Retinal pigment epithelial cell (primary cell): Measurements from ENCODE around the gene TNS2.
"Not testable (repeated sequence)": the region's sequence is repeated elsewhere in the genome, so short reads cannot be mapped to it uniquely, and the experiment has no call there.

Experiments
- DNase-seq: peaks from one replicate; pipeline ENCODE4 v3.0.0-alpha.2; 2010; ENCODE audit warnings: low read depth
- H3K4me3 ChIP-seq: 2 replicates; pipeline ENCODE4 v1.5.1; 2011; ENCODE audit warnings: mild to moderate bottlenecking, low read length, control low read depth, moderate library complexity
- TF ChIP-seq, protein P1 (sequence below): conservative IDR thresholded peaks from 2 replicates; pipeline ENCODE4 v1.5.1; 2011; ENCODE audit warnings: low read depth, low read length, control low read depth, inconsistent platforms

The TNS2 gene

DNA sequence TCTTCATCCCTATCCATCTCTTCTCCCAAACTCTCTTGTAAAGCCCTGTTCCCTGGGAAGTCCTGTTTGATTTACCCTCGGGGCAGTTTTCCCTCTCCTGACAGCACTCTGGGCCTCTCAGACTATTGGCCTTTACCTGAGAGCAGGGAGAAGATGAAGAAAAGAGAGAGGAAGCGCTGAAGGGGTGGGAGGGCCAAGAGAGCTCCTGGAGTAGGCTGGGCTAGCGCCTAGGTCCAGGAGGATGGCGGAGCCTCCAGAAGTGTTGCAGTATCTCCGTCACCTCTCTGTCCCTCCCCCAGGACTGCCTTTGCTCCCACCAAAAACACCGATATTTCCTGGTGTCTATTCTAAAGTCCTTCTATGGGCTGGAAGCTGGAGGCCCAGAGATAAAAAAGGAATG lies 41.9 kb downstream of the TNS2 start:
- no peak overlapping the region for H3K4me3 ChIP-seq
- no peak for DNase-seq
- TF ChIP-seq, protein P1, sequence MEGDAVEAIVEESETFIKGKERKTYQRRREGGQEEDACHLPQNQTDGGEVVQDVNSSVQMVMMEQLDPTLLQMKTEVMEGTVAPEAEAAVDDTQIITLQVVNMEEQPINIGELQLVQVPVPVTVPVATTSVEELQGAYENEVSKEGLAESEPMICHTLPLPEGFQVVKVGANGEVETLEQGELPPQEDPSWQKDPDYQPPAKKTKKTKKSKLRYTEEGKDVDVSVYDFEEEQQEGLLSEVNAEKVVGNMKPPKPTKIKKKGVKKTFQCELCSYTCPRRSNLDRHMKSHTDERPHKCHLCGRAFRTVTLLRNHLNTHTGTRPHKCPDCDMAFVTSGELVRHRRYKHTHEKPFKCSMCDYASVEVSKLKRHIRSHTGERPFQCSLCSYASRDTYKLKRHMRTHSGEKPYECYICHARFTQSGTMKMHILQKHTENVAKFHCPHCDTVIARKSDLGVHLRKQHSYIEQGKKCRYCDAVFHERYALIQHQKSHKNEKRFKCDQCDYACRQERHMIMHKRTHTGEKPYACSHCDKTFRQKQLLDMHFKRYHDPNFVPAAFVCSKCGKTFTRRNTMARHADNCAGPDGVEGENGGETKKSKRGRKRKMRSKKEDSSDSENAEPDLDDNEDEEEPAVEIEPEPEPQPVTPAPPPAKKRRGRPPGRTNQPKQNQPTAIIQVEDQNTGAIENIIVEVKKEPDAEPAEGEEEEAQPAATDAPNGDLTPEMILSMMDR: no peak

DNA sequence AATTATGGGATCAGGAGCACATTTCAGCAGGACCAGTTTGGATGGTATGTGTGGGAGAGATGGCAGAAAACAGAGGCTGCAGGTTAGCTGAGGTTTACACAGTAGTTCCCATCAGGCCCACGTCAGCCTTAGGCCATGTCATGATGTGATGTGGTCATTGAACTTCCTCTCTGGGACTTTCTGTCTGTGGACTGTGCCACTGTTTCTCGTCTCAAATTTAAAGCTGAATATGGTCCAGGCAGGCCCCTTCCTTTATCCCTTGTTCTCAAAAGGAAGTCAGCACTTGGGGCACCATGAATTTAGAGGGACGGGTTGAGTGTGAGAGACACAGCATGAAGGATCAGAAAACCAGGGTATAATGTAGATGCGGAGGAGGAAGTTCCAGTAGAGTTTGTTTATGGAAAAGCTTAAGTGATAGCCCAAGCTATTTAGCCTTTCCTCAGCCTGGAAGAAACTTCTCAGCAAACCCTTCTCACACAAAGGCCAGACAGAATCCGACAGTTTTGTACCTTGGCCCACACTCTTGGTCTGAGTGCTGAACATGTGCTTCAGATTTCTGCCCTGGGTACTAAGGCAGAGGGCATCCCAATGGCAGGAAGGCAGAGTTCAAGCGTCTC lies 44.0 kb downstream of the TNS2 start:
- no peak overlapping the region for H3K4me3 ChIP-seq
- no peak for DNase-seq
- TF ChIP-seq, protein P1: no peak

DNA sequence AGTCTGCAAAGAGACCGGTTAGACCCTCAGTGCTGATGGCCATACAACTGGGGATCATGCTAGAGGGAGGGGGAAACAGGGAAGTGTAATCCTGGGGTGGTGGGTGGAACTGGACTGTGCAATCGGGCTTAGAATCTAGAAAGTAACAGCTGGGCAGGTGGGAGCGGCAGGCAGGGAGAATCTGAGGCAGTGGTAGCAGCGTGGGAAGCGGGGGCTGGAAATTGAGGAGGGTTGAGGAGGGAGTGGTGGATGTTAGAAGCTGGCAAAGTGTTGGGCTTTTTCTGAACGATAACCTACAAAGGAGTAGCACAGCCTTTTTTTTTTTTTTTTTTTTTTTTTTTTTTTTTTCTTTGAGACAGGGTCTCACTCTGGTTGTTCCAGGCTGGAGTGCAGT lies 44.5 kb downstream of the TNS2 start:
- TF ChIP-seq, protein P1: no peak
- DNase-seq: no peak
- no peak overlapping the region for H3K4me3 ChIP-seq

DNA sequence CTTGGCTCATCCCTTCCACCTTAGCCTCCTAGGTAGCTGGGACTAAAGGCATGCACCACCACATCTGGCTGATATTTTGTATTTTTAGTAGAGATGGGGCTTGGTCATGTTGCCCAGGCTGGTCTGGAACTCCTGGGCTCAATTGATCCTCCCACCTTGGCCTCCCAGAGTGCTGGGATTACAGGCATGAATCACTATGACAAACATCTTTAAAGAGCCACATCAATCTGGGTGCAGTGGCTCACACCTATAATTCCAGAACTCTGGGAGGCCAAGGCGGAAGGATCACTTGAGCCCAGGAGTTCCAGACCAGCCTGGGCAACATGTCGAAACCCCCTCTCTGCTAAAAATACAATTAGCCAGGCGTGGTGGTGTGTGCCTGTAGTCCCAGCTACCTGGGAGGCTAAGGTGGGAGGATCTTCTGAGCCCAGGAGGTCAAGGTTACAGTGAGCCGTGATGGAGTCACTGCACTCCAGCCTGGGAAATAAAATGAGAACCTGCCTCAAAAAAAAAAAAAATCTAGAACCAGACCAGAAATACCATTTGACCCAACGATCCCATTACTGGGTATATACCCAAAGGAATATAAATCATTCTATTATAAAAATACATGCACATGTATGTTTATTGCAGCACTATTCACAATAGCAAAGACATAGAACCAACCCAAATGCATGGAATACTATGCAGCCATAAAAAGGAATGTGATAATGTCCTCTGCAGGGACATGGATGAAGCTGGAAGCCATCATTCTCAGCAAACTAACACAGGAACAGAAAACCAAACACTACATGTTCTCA lies 45.1 kb downstream of the TNS2 start:
- not testable (repeated sequence) for H3K4me3 ChIP-seq, DNase-seq

DNA sequence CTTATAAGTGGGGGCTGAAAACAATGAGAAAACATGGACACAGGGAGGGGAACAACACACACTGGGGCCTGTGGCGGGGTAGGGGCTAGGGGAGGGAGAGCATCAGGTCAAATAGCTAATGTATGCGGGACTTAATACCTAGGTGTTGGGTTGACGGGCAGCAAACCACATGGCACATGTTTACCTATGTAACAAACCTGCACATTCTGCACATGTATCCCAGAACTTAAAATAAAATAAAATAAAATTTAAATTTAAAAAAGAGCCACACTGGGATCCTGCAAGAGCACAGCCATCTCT lies 45.7 kb downstream of the TNS2 start:
- not testable (repeated sequence) for DNase-seq, H3K4me3 ChIP-seq

DNA sequence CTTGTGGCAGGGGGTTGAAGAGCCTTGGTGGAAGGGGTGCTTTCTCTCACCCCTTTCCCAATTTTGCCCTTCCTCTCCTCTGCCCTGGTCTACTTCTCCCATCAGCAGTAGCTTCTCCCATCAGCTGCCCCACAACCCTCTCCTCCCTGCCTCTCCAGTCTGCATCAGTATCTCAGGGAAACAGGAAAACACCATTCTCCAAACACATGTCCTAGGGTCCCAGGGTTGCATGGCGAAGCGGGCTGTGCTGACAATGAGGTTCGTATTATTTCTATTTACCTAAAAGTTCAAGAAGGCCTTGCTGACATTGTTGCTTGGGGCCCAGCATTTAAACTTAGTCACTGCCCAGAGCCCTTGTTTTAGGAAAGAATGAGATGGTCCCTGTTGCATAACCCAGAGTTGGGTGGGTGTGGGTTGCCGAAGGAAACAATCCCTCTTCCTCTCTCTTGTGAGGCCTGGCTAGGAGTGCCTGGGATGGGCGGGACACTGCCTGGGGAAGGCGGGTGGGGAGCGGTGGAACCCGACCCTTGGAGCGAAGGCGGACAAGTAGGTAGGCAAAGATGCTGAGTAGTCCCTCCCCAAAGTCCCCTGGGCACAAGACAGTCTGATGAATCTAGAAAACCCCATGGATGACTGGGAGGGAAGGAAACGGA lies 46.4 kb downstream of the TNS2 start:
- no peak overlapping the region for H3K4me3 ChIP-seq
- DNase-seq: no peak
- TF ChIP-seq, protein P1: no peak

DNA sequence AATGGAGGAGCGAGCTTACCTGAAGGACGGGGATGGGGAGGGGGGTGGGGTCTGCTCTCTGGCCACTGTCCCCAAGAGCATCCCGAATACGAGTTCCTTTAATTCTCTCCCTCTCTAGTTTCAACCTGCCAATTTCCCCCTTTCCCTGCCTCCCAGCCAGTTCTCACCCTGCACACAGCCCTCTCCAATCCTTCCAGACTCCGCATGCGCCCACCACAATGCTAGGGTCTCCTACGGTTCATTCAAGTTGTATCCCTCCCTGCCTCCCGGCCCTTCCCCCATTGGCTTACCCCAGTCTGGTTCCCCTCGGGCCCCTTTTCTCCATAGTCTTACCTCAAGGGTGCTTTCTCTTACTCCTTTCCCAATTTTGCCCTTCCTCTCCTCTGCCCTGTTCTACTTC lies 46.9 kb downstream of the TNS2 start:
- TF ChIP-seq, protein P1: no peak
- H3K4me3 ChIP-seq: peak overlapping the region; percentile 61
- DNase-seq: no peak

DNA sequence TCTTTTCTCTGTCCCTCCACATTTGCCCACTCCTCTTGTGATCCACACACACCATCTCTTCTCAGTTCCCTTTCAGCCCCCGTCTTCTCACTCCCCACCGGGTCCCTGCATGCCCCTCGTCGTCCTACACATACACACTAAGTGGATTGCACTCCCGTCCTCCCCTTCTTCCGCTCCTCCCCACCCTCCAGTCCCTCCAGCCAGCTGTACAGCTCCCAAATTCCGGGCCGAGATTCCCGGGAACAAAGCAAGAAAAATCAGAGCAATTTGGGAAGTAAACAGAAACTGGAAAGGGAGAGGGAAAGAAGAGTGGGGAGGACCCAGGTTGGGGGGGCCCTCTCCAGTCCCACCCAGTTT lies 47.3 kb downstream of the TNS2 start:
- no peak for DNase-seq

More for the DNA sequence above, 47.3 kb downstream of the TNS2 start:
- TF ChIP-seq, protein P1: no peak
- peak overlapping the region; percentile 61 for H3K4me3 ChIP-seq
